WERI-Rb-1 (cell line): Measurements from ENCODE around the gene COL23A1.

ENCODE experiments used
- DNase-seq: peaks from one replicate; pipeline ENCODE4 v3.0.0-alpha.2; 2020
- H3K27ac ChIP-seq: fragments of 250-450 bp; sonication (Bioruptor Pico); 2 replicates; pipeline ENCODE4 v1.5.1; 2020; ENCODE audit warnings: mild to moderate bottlenecking, moderate library complexity
- H3K27me3 ChIP-seq: fragments of 250-450 bp; sonication (Bioruptor Pico); 2 replicates; pipeline ENCODE4 v1.5.1; 2021; ENCODE audit warnings: mild to moderate bottlenecking, low read depth, moderate library complexity; ENCODE audit not compliant: insufficient read depth, severe bottlenecking
- H3K36me3 ChIP-seq: fragments of 250-450 bp; sonication (Bioruptor Pico); 2 replicates; pipeline ENCODE4 v1.5.1; 2020; ENCODE audit warnings: mild to moderate bottlenecking, moderate library complexity
- H3K4me3 ChIP-seq: 2 replicates; pipeline ENCODE4 v1.5.1; 2011; ENCODE audit warnings: low read depth, mild to moderate bottlenecking, control low read depth, low read length
- H3K9me3 ChIP-seq: fragments of 250-450 bp; sonication (Bioruptor Pico); 2 replicates; pipeline ENCODE4 v1.5.1; 2021; ENCODE audit warnings: mild to moderate bottlenecking, moderate library complexity; ENCODE audit not compliant: severe bottlenecking
- CTCF ChIP-seq: IDR thresholded peaks from 2 replicates; pipeline ENCODE4 v1.5.1; 2011; ENCODE audit warnings: low read depth, mild to moderate bottlenecking, control low read depth, inconsistent platforms, low read length

COL23A1 gene

GRCh38 chr5:178325679-178326373, 264.4 kb downstream of the COL23A1 start:
- no peak overlapping the region for H3K27ac ChIP-seq
- H3K27me3 ChIP-seq, result no peaks in the 10 kb centered on the region
- H3K9me3 ChIP-seq, result no peaks in the 10 kb centered on the region
- no peak for TF ChIP-seq CTCF
- no peak for DNase-seq
- H3K4me3 ChIP-seq, result no peak overlapping the region
- no peaks in the 10 kb centered on the region for H3K36me3 ChIP-seq

GRCh38 chr5:178325311-178325678, 264.9 kb downstream of the COL23A1 start:
- Histone ChIP-seq H3K36me3 (no peaks in the 10 kb centered on the region), H3K27ac (no peak overlapping the region), H3K4me3 (no peak overlapping the region), H3K27me3 (no peaks in the 10 kb centered on the region), H3K9me3 (no peaks in the 10 kb centered on the region)
- DNase-seq, result no peak
- no peak for TF ChIP-seq CTCF

GRCh38 chr5:178324481-178325310, 265.5 kb downstream of the COL23A1 start:
- Histone ChIP-seq H3K27ac (no peak overlapping the region), H3K4me3 (no peak overlapping the region), H3K9me3 (no peaks in the 10 kb centered on the region), H3K27me3 (no peaks in the 10 kb centered on the region), H3K36me3 (no peaks in the 10 kb centered on the region)
- no peak for DNase-seq
- no peak for TF ChIP-seq CTCF

GRCh38 chr5:178323961-178324360, 266.2 kb downstream of the COL23A1 start:
- Histone ChIP-seq H3K36me3 (no peaks in the 10 kb centered on the region), H3K27me3 (no peaks in the 10 kb centered on the region), H3K4me3 (no peak overlapping the region), H3K27ac (no peak overlapping the region), H3K9me3 (no peaks in the 10 kb centered on the region)
- no peak for TF ChIP-seq CTCF
- no peak for DNase-seq

GRCh38 chr5:178323541-178323865, 266.7 kb downstream of the COL23A1 start:
- TF ChIP-seq CTCF, result no peak
- Histone ChIP-seq H3K4me3 (no peak overlapping the region), H3K36me3 (no peaks in the 10 kb centered on the region), H3K27me3 (no peaks in the 10 kb centered on the region), H3K27ac (no peak overlapping the region), H3K9me3 (no peaks in the 10 kb centered on the region)
- no peak for DNase-seq
